Type B pancreatic cell (in vitro differentiated cells): ENCODE measurements around the gene TAF6. TPM values are rescaled to one million over a fixed set of nuclear protein-coding genes. Genes with fewer than 3 reads are reported as not detected.

Experiments
- DNase-seq: peaks from one replicate; pipeline ENCODE4 v3.0.0; 2021; ENCODE audit warnings: mixed read lengths; ENCODE audit not compliant: unreplicated experiment; ENCODE audit errors: extremely low spot score
- H3K27ac Mint-ChIP-seq: 2 replicates; pipeline ENCODE4 v1.8.0; 2021; ENCODE audit warnings: mild to moderate bottlenecking, mixed read lengths
- H3K27me3 Mint-ChIP-seq: 2 replicates; pipeline ENCODE4 v1.8.0; 2021; ENCODE audit warnings: mixed read lengths
- H3K36me3 Mint-ChIP-seq: 2 replicates; pipeline ENCODE4 v1.8.0; 2021; ENCODE audit warnings: mixed read lengths
- H3K4me1 Mint-ChIP-seq: one replicate; pipeline ENCODE4 v1.8.0; 2021; ENCODE audit warnings: mixed read lengths; ENCODE audit not compliant: unreplicated experiment
- H3K4me3 Mint-ChIP-seq: 2 replicates; pipeline ENCODE4 v1.8.0; 2021; ENCODE audit warnings: mild to moderate bottlenecking, mixed read lengths
- H3K9me3 Mint-ChIP-seq: 2 replicates; pipeline ENCODE4 v1.8.0; 2021; ENCODE audit warnings: mixed read lengths
- CTCF ChIP-seq: fragments of 200-600 bp; sonication (generic); conservative IDR thresholded peaks from 2 replicates; pipeline ENCODE4 v1.5.0; 2021; ENCODE audit warnings: antibody characterized with exemption, mild to moderate bottlenecking
- total RNA-seq: library from RNA; stranded (reverse); gene quantifications from 2 replicates; pipeline ENCODE4 v1.2.1, GENCODE V29; 2021; ENCODE audit warnings: low replicate concordance

Gene TAF6
- total RNA-seq, 1 donor from 2014 or later = 77.7 TPM

GRCh38 chr7:100088095-100088620 is 31.0 kb downstream of the TAF6 start:
- peaks cover 12% of the 10 kb centered on the region for H3K4me1 Mint-ChIP-seq
- TF ChIP-seq CTCF = no peak
- H3K36me3 Mint-ChIP-seq = peaks cover 12% of the 10 kb centered on the region
- H3K27me3 Mint-ChIP-seq = no peaks in the 10 kb centered on the region
- peak overlapping the region; percentile 87 for H3K27ac Mint-ChIP-seq
- no peaks in the 10 kb centered on the region for H3K9me3 Mint-ChIP-seq
- no peak for DNase-seq
- H3K4me3 Mint-ChIP-seq = peak overlapping the region; percentile 95

GRCh38 chr7:100087055-100087750 is 32.0 kb downstream of the TAF6 start:
- H3K36me3 Mint-ChIP-seq = peaks cover 8% of the 10 kb centered on the region

GRCh38 chr7:100085515-100085914 is 33.6 kb downstream of the TAF6 start:
- no peak for DNase-seq
- Mint-ChIP-seq H3K27me3 (no peaks in the 10 kb centered on the region), H3K4me3 (no peak overlapping the region), H3K9me3 (peaks cover 4% of the 10 kb centered on the region), H3K4me1 (peaks cover 23% of the 10 kb centered on the region), H3K27ac (no peak overlapping the region), H3K36me3 (peaks cover 9% of the 10 kb centered on the region)
- TF ChIP-seq CTCF = no peak

More at GRCh38 chr7:100087055-100087750, 32.0 kb downstream of the TAF6 start:
- no peak for TF ChIP-seq CTCF
- Mint-ChIP-seq H3K27ac (peak overlapping the region; percentile 23), H3K9me3 (no peaks in the 10 kb centered on the region), H3K27me3 (no peaks in the 10 kb centered on the region), H3K4me3 (peak overlapping the region; percentile 70), H3K4me1 (peaks cover 18% of the 10 kb centered on the region)
- no peak for DNase-seq

GRCh38 chr7:100082978-100083377 is 36.2 kb downstream of the TAF6 start:
- Mint-ChIP-seq H3K27ac (peak overlapping the region; percentile 90), H3K4me1 (peaks cover 24% of the 10 kb centered on the region), H3K4me3 (peak overlapping the region; percentile 97), H3K27me3 (no peaks in the 10 kb centered on the region), H3K36me3 (peaks cover 22% of the 10 kb centered on the region), H3K9me3 (peaks cover 4% of the 10 kb centered on the region)
- no peak for DNase-seq
- no peak for TF ChIP-seq CTCF

GRCh38 chr7:100081535-100082102 is 37.5 kb downstream of the TAF6 start, which contains the start of gene ZNF3:
ZNF3 (minus strand) TSS chr7:100081723; CDS start chr7:100077357, 4,366 bp downstream.
- Mint-ChIP-seq H3K4me1 (peaks cover 20% of the 10 kb centered on the region), H3K36me3 (peaks cover 29% of the 10 kb centered on the region), H3K9me3 (peaks cover 9% of the 10 kb centered on the region), H3K27me3 (no peaks in the 10 kb centered on the region), H3K27ac (peak within 1 kb of the TSS; percentile 90), H3K4me3 (peak within 1 kb of the TSS; percentile 97)
- peak; percentile 99 for DNase-seq
- TF ChIP-seq CTCF = peak; percentile 98
